DOHH2 (cell line): ENCODE data around the gene LIMD2.

ENCODE experiments used
- H3F3A ChIP-seq: fragments of 200-600 bp; sonication (generic), shearing (Covaris generic); 2 replicates; pipeline ENCODE4 v1.6.0; 2016; ENCODE audit warnings: antibody characterized with exemption, mild to moderate bottlenecking; ENCODE audit not compliant: control insufficient read depth, insufficient read depth
- H3K27ac ChIP-seq: fragments of 200-600 bp; sonication (generic); 2 replicates; pipeline ENCODE4 v1.5.1; 2014; ENCODE audit warnings: low read depth, mild to moderate bottlenecking, low read length, moderate library complexity
- H3K27me3 ChIP-seq: fragments of 200-600 bp; sonication (generic); 2 replicates; pipeline ENCODE4 v1.6.1; 2014; ENCODE audit warnings: mild to moderate bottlenecking, low read length, mixed read lengths; ENCODE audit not compliant: control insufficient read depth
- H3K36me3 ChIP-seq: fragments of 200-600 bp; sonication (generic); 2 replicates; pipeline ENCODE4 v1.6.1; 2014; ENCODE audit warnings: mild to moderate bottlenecking, low read length, moderate library complexity, mixed read lengths; ENCODE audit not compliant: control insufficient read depth
- H3K4me1 ChIP-seq: fragments of 200-600 bp; sonication (generic); 2 replicates; pipeline ENCODE4 v1.6.1; 2014; ENCODE audit warnings: mild to moderate bottlenecking, low read length, mixed read lengths; ENCODE audit not compliant: control insufficient read depth
- H3K4me2 ChIP-seq: fragments of 200-600 bp; sonication (generic); 2 replicates; pipeline ENCODE4 v1.6.0; 2014; ENCODE audit warnings: mild to moderate bottlenecking, low read length, moderate library complexity
- H3K4me3 ChIP-seq: fragments of 200-600 bp; sonication (generic); 2 replicates; pipeline ENCODE4 v1.5.1; 2014; ENCODE audit warnings: mild to moderate bottlenecking, low read length, mixed read lengths
- H3K79me2 ChIP-seq: fragments of 200-600 bp; sonication (generic); 2 replicates; pipeline ENCODE4 v1.6.1; 2014; ENCODE audit warnings: mild to moderate bottlenecking, low read length, mixed read lengths; ENCODE audit not compliant: control insufficient read depth
- H3K9me2 ChIP-seq: fragments of 200-600 bp; sonication (generic); replicated peaks from 2 replicates; pipeline ENCODE4 v1.6.1; 2014; ENCODE audit warnings: mild to moderate bottlenecking, low read length, mixed read lengths; ENCODE audit not compliant: control insufficient read depth
- H3K9me3 ChIP-seq: fragments of 200-600 bp; sonication (generic); 2 replicates; pipeline ENCODE4 v1.6.1; 2014; ENCODE audit warnings: antibody characterized with exemption, low read length, mixed read lengths; ENCODE audit not compliant: control insufficient read depth, insufficient read depth
- H4K20me1 ChIP-seq: fragments of 200-600 bp; sonication (generic); 2 replicates; pipeline ENCODE4 v1.6.0; 2014; ENCODE audit warnings: low read depth, mild to moderate bottlenecking, antibody characterized with exemption, low read length, moderate library complexity; ENCODE audit not compliant: control insufficient read depth, insufficient read depth
- EZH2phosphoT487 ChIP-seq: fragments of 200-600 bp; sonication (generic); IDR thresholded peaks from 2 replicates; pipeline ENCODE4 v1.6.1; 2017; ENCODE audit warnings: borderline replicate concordance, mild to moderate bottlenecking, antibody characterized with exemption, low read length, moderate library complexity, mixed read lengths
- TF ChIP-seq, protein P1 (sequence below): fragments of 200-600 bp; sonication (generic); IDR thresholded peaks from one replicate; pipeline ENCODE4 v1.5.1; 2014; ENCODE audit warnings: antibody characterized with exemption, mild to moderate bottlenecking, low read depth, low read length; ENCODE audit not compliant: poor library complexity, severe bottlenecking

Gene LIMD2

DNA sequence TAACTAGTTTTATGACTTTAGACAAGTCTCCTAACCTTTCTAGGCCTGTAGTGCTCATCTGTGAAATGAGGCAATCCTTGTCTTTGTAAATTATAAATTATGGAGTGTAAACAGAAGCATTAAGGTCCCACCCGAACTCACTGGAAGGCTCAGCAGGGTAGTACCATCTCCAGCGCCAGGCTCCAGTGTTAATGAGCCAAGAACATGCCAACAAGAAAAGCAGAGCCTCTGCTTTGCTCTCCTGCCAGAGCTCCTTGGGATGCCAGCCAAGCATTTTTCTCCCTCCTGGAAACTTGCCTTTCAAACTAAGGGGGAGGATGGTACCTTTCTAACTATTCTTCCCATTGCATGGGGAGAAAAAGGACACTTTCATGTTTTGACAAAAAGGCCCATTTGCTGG lies 14.9 kb downstream of the LIMD2 start:
- H3K79me2 ChIP-seq: no peaks in the 10 kb centered on the region
- H3K4me3 ChIP-seq: no peak overlapping the region
- H3K9me2 ChIP-seq: no peaks in the 10 kb centered on the region
- no peaks in the 10 kb centered on the region for H3K27me3 ChIP-seq
- H3K4me1 ChIP-seq: no peaks in the 10 kb centered on the region
- TF ChIP-seq, protein P1, sequence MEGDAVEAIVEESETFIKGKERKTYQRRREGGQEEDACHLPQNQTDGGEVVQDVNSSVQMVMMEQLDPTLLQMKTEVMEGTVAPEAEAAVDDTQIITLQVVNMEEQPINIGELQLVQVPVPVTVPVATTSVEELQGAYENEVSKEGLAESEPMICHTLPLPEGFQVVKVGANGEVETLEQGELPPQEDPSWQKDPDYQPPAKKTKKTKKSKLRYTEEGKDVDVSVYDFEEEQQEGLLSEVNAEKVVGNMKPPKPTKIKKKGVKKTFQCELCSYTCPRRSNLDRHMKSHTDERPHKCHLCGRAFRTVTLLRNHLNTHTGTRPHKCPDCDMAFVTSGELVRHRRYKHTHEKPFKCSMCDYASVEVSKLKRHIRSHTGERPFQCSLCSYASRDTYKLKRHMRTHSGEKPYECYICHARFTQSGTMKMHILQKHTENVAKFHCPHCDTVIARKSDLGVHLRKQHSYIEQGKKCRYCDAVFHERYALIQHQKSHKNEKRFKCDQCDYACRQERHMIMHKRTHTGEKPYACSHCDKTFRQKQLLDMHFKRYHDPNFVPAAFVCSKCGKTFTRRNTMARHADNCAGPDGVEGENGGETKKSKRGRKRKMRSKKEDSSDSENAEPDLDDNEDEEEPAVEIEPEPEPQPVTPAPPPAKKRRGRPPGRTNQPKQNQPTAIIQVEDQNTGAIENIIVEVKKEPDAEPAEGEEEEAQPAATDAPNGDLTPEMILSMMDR: no peak
- no peak for TF ChIP-seq EZH2phosphoT487
- peaks cover 55% of the 10 kb centered on the region for H3K36me3 ChIP-seq
- no peaks in the 10 kb centered on the region for H3K9me3 ChIP-seq
- no peak overlapping the region for H3K4me2 ChIP-seq
- no peaks in the 10 kb centered on the region for H3F3A ChIP-seq
- H4K20me1 ChIP-seq: no peaks in the 10 kb centered on the region
- no peak overlapping the region for H3K27ac ChIP-seq

DNA sequence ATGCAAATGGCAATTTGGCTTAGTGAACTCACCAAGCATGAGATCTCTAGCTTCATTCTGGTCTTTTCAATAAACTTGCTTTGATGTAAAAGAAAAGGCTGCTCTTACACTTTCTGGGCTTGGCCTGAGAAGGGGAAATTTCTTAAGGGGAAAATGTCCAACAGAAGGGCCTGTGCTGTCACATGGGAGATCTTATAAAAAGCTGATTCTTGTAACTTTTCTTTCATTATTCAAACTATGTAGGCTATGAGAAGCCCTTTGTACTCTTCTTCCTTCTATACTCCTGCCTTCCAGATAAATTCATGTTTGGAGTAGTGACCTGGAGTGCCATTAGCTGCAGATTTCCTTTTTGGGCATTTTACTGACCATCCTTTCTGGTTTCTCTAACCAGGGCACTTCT lies 16.9 kb downstream of the LIMD2 start:
- no peak overlapping the region for H3K4me3 ChIP-seq
- no peaks in the 10 kb centered on the region for H3K4me1 ChIP-seq
- no peaks in the 10 kb centered on the region for H3K9me2 ChIP-seq
- H3F3A ChIP-seq: no peaks in the 10 kb centered on the region
- peaks cover 42% of the 10 kb centered on the region for H3K36me3 ChIP-seq
- H3K27ac ChIP-seq: no peak overlapping the region
- no peaks in the 10 kb centered on the region for H3K79me2 ChIP-seq
- H3K9me3 ChIP-seq: no peaks in the 10 kb centered on the region
- H4K20me1 ChIP-seq: no peaks in the 10 kb centered on the region
- no peak overlapping the region for H3K4me2 ChIP-seq
- TF ChIP-seq, protein P1: no peak
- TF ChIP-seq EZH2phosphoT487: no peak
- no peaks in the 10 kb centered on the region for H3K27me3 ChIP-seq

DNA sequence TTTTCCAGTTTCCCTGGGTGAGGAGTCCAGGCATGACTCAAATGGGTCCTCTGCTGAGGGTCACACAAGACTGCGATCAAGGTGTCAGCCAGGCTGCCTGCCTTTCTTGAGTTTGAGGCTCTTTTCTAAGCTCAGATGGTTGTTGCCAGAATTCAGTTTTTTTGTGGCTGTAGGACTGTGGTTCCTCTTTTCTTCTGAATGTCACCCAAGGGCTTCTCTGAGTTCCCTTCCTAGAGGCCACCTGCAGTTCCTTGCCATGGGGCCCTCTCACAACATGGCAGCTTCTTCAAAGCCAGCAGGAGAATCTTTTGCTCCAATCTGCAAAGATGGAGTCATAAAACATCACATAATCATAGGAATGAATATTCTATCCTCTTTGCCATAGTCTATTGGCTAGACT lies 17.5 kb downstream of the LIMD2 start:
- H3K79me2 ChIP-seq: no peaks in the 10 kb centered on the region
- no peak overlapping the region for H3K27ac ChIP-seq

More for the DNA sequence above, 17.5 kb downstream of the LIMD2 start:
- H3K27me3 ChIP-seq: no peaks in the 10 kb centered on the region
- H3K9me3 ChIP-seq: no peaks in the 10 kb centered on the region
- H3K4me3 ChIP-seq: no peak overlapping the region
- H3K9me2 ChIP-seq: no peaks in the 10 kb centered on the region
- H3F3A ChIP-seq: no peaks in the 10 kb centered on the region
- H3K4me2 ChIP-seq: no peak overlapping the region
- no peaks in the 10 kb centered on the region for H3K4me1 ChIP-seq
- no peaks in the 10 kb centered on the region for H4K20me1 ChIP-seq
- peaks cover 42% of the 10 kb centered on the region for H3K36me3 ChIP-seq
- TF ChIP-seq, protein P1: no peak
- no peak for TF ChIP-seq EZH2phosphoT487
